Measurements from ENCODE around the gene TNFRSF8.

TNFRSF8 gene

DNA sequence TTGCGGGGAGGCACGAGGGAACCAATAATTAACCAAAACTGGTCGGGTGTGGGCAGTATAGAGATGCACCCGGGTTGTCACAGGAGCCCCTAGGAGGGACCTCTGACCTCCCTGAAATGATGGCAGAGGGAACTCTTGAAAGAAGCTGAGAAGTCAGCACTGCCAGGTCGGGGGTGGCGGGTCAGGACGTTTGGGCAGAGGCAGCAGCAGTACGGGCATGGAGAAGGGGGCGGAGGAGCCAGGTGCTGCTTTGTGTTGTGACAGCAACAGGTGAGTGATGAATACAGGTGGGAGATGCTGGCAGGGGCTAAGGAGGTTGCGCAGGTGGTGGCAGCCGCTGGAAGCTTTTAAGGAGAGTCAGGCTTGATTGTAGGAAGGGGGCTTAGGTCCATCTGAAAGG lies 115.4 kb downstream of the TNFRSF8 start:
- no peak for DNase-seq

- no peak for DNase-seq
Observed at GRCh38 chr1:12179111-12179519, 116.0 kb downstream of the TNFRSF8 start.

DNA sequence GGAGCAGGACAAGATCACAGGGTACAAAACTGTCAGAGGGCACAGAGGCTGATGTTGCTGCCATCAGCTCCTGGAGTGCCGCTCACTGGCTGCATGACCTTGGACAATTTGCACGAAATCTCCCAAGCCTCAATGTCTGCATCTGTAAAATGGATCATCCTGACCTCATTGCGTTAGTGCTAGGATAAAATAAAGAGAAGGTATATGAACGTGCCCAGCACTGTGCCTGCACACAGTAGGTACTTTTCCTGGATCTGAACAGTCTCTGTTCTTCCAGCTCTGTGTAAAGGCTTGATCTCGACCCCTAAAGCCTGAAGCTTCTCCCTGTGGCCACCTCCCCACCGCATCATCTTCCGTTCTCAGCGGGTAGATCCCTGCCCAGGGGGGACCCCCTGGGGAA lies 116.6 kb downstream of the TNFRSF8 start:
- no peak for DNase-seq

- no peak for DNase-seq
Observed at GRCh38 chr1:12180315-12180714, 117.2 kb downstream of the TNFRSF8 start.

- no peak for DNase-seq
Observed at GRCh38 chr1:12180903-12181302, 117.8 kb downstream of the TNFRSF8 start.

DNA sequence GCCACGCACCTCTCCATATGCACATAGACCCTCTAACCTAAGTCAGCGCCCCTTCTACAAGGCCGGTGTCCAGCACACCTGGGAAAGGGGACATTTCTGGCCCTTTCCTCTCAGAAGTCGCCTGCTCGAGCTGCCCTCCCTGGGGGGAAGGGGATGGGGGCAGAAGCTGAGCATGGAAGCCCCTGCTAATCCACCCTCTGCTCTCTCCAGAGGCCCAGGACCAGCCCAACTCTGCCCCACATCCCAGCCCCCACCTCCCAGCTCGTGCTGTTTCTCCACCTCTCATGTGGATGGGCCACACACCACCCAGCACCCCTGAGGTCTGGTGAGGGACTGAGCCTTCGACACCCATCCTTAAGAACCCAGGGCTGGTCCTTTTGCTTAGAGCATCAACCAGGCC lies 118.5 kb downstream of the TNFRSF8 start:
- no peak for DNase-seq

DNA sequence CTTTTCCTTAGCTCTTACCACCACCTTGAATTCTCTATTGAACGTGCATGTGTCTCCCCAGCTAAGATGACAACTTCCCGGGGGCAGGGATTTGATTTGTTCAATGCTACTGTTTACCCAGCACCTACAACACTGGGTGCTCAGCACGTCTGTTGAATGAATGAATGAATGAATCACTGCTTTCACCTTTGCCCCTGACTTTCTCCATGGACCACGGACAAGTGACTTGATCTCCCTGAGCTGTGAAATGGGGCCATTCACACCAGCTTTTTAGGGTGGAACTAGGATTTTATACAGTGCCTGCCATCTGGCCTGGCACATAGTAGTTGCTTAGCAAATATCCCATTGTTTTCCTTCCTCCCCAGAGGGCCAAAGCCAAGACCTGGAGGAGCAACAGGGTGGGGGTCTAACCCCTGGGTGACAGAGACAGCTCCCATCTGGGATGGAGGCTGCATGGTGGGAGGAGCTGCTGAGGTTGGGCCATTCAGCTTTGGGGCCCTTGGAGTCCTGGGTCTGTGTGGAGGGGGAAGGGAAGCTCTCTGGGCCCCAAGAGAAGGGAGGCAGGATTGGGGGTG lies 119.4 kb downstream of the TNFRSF8 start:
- no peak for DNase-seq

GRCh38 chr1:12183095-12183794 lies 120.1 kb downstream of the TNFRSF8 start:
- no peak for DNase-seq

GRCh38 chr1:12184008-12184681 lies 121.0 kb downstream of the TNFRSF8 start:
- no peak for DNase-seq

DNA sequence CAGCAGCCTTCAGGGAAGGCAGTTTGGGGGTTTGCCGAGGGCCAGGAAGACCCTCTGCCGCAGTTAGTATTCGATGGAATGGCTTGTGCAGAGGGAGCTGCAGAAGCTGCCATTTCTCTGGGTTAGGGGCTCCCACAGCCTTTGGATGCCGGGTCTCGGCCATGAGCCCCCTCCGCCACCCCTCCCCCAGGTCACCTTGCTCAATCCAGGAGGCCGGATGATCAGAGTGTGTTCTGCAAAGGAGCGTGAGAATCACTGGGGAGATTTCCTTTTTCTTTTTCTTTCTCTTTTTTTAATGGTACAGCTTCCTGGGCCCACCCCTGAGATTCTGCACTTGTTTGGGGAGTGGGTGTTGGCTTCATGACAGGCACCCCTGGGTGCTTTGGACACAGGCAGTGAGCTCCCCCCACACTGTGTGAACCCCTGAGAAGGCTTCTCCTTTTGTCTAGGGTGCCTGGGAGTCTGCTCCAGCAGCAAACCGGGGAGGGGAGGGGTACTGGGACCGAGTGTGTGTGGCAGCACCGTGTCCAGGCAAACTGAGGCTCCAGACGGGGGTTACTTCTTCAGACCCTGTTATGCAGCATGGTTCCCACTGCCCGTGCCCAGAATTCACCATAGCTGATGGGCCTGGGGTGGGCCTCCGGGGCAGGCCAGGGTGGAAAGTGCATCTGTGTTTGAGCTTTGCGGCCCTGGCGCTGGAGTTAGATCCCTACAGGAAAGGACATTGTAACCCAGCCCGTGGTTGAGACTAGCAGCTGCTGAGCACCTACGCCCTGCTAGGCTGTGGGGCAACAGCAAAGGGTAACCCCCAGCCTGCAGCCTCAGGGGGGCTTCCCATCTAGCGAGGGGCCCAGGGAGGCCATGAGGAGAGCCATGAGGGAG lies 122.2 kb downstream of the TNFRSF8 start:
- DNase-seq = no peak

GRCh38 chr1:12185918-12186678 lies 123.0 kb downstream of the TNFRSF8 start:
- no peak for DNase-seq

- no peak for DNase-seq
Observed at GRCh38 chr1:12186679-12186985, 123.5 kb downstream of the TNFRSF8 start.

- no peak for DNase-seq
Observed at GRCh38 chr1:12188115-12188514, 125.0 kb downstream of the TNFRSF8 start.

DNA sequence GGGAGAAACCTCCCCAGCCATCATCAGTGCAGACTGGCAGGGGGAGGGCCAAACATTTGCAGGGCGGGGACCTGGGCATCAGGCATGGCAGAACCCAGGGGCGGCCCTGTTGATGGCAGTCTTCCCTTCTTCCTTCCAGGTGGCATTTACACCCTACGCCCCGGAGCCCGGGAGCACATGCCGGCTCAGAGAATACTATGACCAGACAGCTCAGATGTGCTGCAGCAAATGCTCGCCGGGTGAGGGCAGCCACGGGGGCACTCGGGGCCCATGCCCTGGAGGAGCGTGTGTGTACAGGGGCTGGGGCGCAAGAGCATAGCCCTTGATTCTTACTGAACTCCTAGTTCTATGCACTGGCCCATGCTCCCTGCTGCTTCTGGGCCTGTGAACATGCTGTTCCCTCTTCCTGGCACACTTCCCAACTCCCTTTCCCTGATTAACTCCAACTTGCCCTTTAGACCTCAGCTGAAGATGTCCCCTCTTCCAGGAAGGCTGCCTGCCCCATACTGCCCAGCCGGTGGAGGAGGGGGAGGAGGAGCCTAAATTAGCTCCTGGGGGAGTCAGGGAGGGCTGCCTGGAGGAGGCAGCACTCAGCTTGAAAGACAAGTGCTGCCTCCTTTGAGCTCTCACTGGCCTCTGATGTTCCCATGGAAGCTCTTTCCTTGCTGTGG lies 125.7 kb downstream of the TNFRSF8 start:
- DNase-seq = no peak

DNA sequence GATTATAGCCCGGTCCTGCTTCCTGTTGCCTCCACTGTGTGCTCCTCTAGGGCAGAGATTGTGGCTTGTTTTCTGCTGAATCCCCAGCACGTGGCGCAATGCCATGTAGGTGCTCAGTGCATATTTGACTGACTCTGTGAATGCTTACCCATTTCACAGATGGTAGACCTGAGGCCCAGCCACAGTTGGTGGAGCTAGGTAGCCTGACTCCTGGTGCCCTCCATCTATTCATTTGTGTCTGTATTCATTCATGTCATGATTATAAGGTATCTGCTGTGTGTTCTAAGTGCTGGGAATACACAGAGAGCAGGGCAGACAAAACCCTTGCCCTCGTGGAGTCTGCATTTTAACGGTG lies 126.2 kb downstream of the TNFRSF8 start:
- no peak for DNase-seq

- DNase-seq = no peak
Observed at GRCh38 chr1:12191242-12192032, 128.3 kb downstream of the TNFRSF8 start.
